Calu3 (cell line): ENCODE results near the gene MYO1H. TPM values are rescaled to one million over a fixed set of nuclear protein-coding genes. Genes with fewer than 3 reads are reported as not detected.

Experiments used
- BruUV-seq: library from RNA; stranded (reverse); fragments of 400-500 nt; replicated peaks from 2 replicates; lab custom pipeline; 2021; lab: Mats Ljungman, UMichigan
- CTCF ChIA-PET: fragments of 300-600 bp; sonication (Branson Sonifier 250); formaldehyde crosslinking; loops from one replicate; lab custom pipeline; 2022; ENCODE audit warnings: antibody characterized with exemption; lab: Charles Lee
- DNase-seq: peaks from one replicate; pipeline ENCODE4 v3.0.0; 2022
- H3K27ac Mint-ChIP-seq: one replicate; pipeline ENCODE4 v1.8.0; 2022; ENCODE audit warnings: mixed read lengths; ENCODE audit not compliant: unreplicated experiment
- H3K27me3 Mint-ChIP-seq: one replicate; pipeline ENCODE4 v1.8.0; 2022; ENCODE audit warnings: mixed read lengths; ENCODE audit not compliant: unreplicated experiment
- H3K36me3 Mint-ChIP-seq: one replicate; pipeline ENCODE4 v1.8.0; 2022; ENCODE audit warnings: mild to moderate bottlenecking, moderate library complexity, mixed read lengths; ENCODE audit not compliant: insufficient read depth, unreplicated experiment
- H3K4me1 Mint-ChIP-seq: one replicate; pipeline ENCODE4 v1.8.0; 2022; ENCODE audit warnings: mild to moderate bottlenecking, low read depth, mixed read lengths; ENCODE audit not compliant: unreplicated experiment
- H3K4me3 Mint-ChIP-seq: one replicate; pipeline ENCODE4 v1.8.0; 2022; ENCODE audit warnings: mild to moderate bottlenecking, low read depth, moderate library complexity, mixed read lengths; ENCODE audit not compliant: unreplicated experiment
- H3K9me3 Mint-ChIP-seq: one replicate; pipeline ENCODE4 v1.8.0; 2022; ENCODE audit warnings: low read depth, mixed read lengths; ENCODE audit not compliant: unreplicated experiment
- CTCF ChIP-seq: fragments of 200-600 bp; IDR thresholded peaks from one replicate; pipeline ENCODE4 v1.8.0; 2022; ENCODE audit warnings: antibody characterized with exemption; ENCODE audit not compliant: unreplicated experiment
- intact Hi-C: fragments of 100-400 bp; cut with micrococcal nuclease; formaldehyde crosslinking; loops from one replicate; pipeline ENCODE4 v1.10.0; 2022; ENCODE audit not compliant: unreplicated experiment
- total RNA-seq: library from RNA; stranded (reverse); gene quantifications from 2 replicates; pipeline ENCODE4 v1.2.3, GENCODE V29; 2022

MYO1H gene
- total RNA-seq, 1 experiment from 2014 or later, result not detected

GRCh38 chr12:109477185-109477962, 129.7 kb downstream of the MYO1H start, which contains the start of the genes KCTD10 and UBE3B:
TSS of gene KCTD10 (minus strand) at chr12:109477300. CDS start at chr12:109477262, 38 bp downstream.
TSS of gene UBE3B (plus strand) at chr12:109477634. CDS start at chr12:109483552, 5,918 bp downstream.
- H3K27ac Mint-ChIP-seq, result peak within 1 kb of the TSS; percentile 95
- H3K4me3 Mint-ChIP-seq, result peak within 1 kb of the TSS; percentile 94
- peaks cover 32% of the 10 kb centered on the region for H3K36me3 Mint-ChIP-seq
- peak; percentile 93 for DNase-seq
- peaks cover 11% of the 10 kb centered on the region for H3K4me1 Mint-ChIP-seq
- CTCF ChIA-PET, result interaction anchor here (0.7 to 1.6 kb wide), 5 partner anchors 8 to 49 kb away, joined by 3 to 7 read pairs (median 4); no protein-coding TSS in a partner anchor
- TF ChIP-seq CTCF, result no peak
- H3K9me3 Mint-ChIP-seq, result no peaks in the 10 kb centered on the region
- intact Hi-C loops, result loop anchor here (5.0 kb wide), 1 partner anchor 50 kb away; no protein-coding TSS in a partner anchor
- no peaks in the 10 kb centered on the region for H3K27me3 Mint-ChIP-seq
- BruUV-seq, result no TSS peak

GRCh38 chr12:109477963-109478315, 130.2 kb downstream of the MYO1H start:
- TSS peak; percentile 71 for BruUV-seq
- Mint-ChIP-seq H3K27me3 (no peaks in the 10 kb centered on the region), H3K36me3 (peaks cover 29% of the 10 kb centered on the region), H3K9me3 (no peaks in the 10 kb centered on the region), H3K4me3 (peak overlapping the region; percentile 94), H3K4me1 (peaks cover 11% of the 10 kb centered on the region), H3K27ac (peak overlapping the region; percentile 95)
- intact Hi-C loops, result loop anchor here (5.0 kb wide), 1 partner anchor 51 kb away; no protein-coding TSS in a partner anchor
- no peak for TF ChIP-seq CTCF
- CTCF ChIA-PET, result no interaction called here
- no peak for DNase-seq

GRCh38 chr12:109479761-109480160, 132.1 kb downstream of the MYO1H start:
- no peak overlapping the region for H3K4me3 Mint-ChIP-seq
- peaks cover 11% of the 10 kb centered on the region for H3K4me1 Mint-ChIP-seq
- intact Hi-C loops, result loop anchor here (5.0 kb wide), 1 partner anchor 52 kb away; no protein-coding TSS in a partner anchor
- no TSS peak for BruUV-seq
- no peak for DNase-seq
- H3K27ac Mint-ChIP-seq, result no peak overlapping the region
- no peak for TF ChIP-seq CTCF
- no peaks in the 10 kb centered on the region for H3K9me3 Mint-ChIP-seq
- H3K36me3 Mint-ChIP-seq, result peaks cover 28% of the 10 kb centered on the region
- CTCF ChIA-PET, result no interaction called here
- H3K27me3 Mint-ChIP-seq, result no peaks in the 10 kb centered on the region

- intact Hi-C loops, result no loop called here
- CTCF ChIA-PET, result no interaction called here
- peaks cover 11% of the 10 kb centered on the region for H3K4me1 Mint-ChIP-seq
- H3K36me3 Mint-ChIP-seq, result peaks cover 32% of the 10 kb centered on the region
- H3K27ac Mint-ChIP-seq, result no peak overlapping the region
- H3K4me3 Mint-ChIP-seq, result no peak overlapping the region
- TF ChIP-seq CTCF, result no peak
- BruUV-seq, result no TSS peak
- no peak for DNase-seq
- no peaks in the 10 kb centered on the region for H3K9me3 Mint-ChIP-seq
- H3K27me3 Mint-ChIP-seq, result no peaks in the 10 kb centered on the region
Observed at GRCh38 chr12:109480356-109480755, 132.7 kb downstream of the MYO1H start.
